A549 (cell line): ENCODE data around the gene CAPN9. TPM values are rescaled to one million over a fixed set of nuclear protein-coding genes. Genes with fewer than 3 reads are reported as not detected.
"Not testable (repeated sequence)": the region's sequence is repeated elsewhere in the genome, so short reads cannot be mapped to it uniquely, and the experiment has no call there.

Experiments used
- ATAC-seq, 2 experiments: fragments of 200-7000 bp in 1 of 2; fragments of >200 bp in 1 of 2; cut with Nextera tagmentation in 1 of 2; cut with Tn5 transposase in 1 of 2; 3 replicates each; pipeline versions ENCODE4 v1.8.0 to v1.9.1; 2018 to 2020; ENCODE audit warnings: mild to moderate bottlenecking in 1 of 2, moderate library complexity in 1 of 2
- CTCF ChIA-PET: fragments of 300-600 bp; sonication (Branson Sonifier 250); formaldehyde crosslinking; extraction: SDS; loops from one replicate; lab custom pipeline; 2021; ENCODE audit warnings: antibody characterized with exemption, inconsistent platforms; lab: Yijun Ruan, JAX
- POLR2A ChIA-PET: fragments of 350-600 bp; formaldehyde crosslinking; extraction: SDS; loops from one replicate; lab custom pipeline; 2021; ENCODE audit warnings: antibody characterized with exemption, inconsistent platforms; lab: Yijun Ruan, JAX
- DNase-seq, 2 experiments: peaks; one replicate each; pipeline versions ENCODE4 v3.0.0 to v3.0.0-alpha.2; 2011 to 2016; ENCODE audit warnings: low read depth in 1 of 2, low spot score in 1 of 2
- FAIRE-seq: peaks from 2 replicates; lab custom pipeline; 2011; peaks lifted over from hg19 to GRCh38; lab: Jason Lieb, UNC
- H3K27ac ChIP-seq, 2 experiments: fragments of >200 bp; sonication (Bioruptor Twin); formaldehyde crosslinking; 3 replicates each; pipeline ENCODE4 v1.5.1; 2016 to 2017
- H3K4me1 ChIP-seq: fragments of >200 bp; sonication (Bioruptor Twin); formaldehyde crosslinking; 3 replicates; pipeline ENCODE4 v1.6.1; 2016
- H3K4me2 ChIP-seq: fragments of >200 bp; sonication (Bioruptor Twin); formaldehyde crosslinking; 3 replicates; pipeline ENCODE4 v1.6.1; 2016
- H3K4me3 ChIP-seq: fragments of >200 bp; sonication (Bioruptor Twin); formaldehyde crosslinking; 3 replicates; pipeline ENCODE4 v1.5.1; 2016
- H3K9me3 ChIP-seq: fragments of >200 bp; sonication (Bioruptor Twin); formaldehyde crosslinking; 3 replicates; pipeline ENCODE4 v1.6.1; 2016
- BHLHE40 ChIP-seq: IDR thresholded peaks from 2 replicates; pipeline ENCODE4 v1.6.1; 2012; ENCODE audit warnings: low read depth, low read length, inconsistent platforms
- CBX8 ChIP-seq: fragments of 200-600 bp; sonication (generic); IDR thresholded peaks from 2 replicates; pipeline ENCODE4 v1.6.1; 2016
- CEBPB ChIP-seq, 2 experiments: fragments of >200 bp in 1 of 2; sonication (Bioruptor Twin) in 1 of 2; formaldehyde crosslinking in 1 of 2; IDR thresholded peaks; 2 replicates each; pipeline ENCODE4 v1.6.1; 2012 to 2016
- EHF ChIP-seq: fragments of 250-450 bp; sonication (Bioruptor Pico); IDR thresholded peaks from 2 replicates; pipeline ENCODE4 v1.5.0; 2020; ENCODE audit warnings: mild to moderate bottlenecking
- ELK1 ChIP-seq: fragments of 150-350 bp; IDR thresholded peaks from 2 replicates; pipeline ENCODE4 v1.6.1; 2014; ENCODE audit warnings: low read depth, mild to moderate bottlenecking, low read length
- FOSL2 ChIP-seq, 2 experiments: fragments of 450-650 bp in 1 of 2; fragments of >200 bp in 1 of 2; sonication (Bioruptor Twin) in 1 of 2; formaldehyde crosslinking; IDR thresholded peaks; 2 replicates each; pipeline versions ENCODE4 v1.5.0 to v1.6.1; 2016 to 2020; ENCODE audit warnings: mild to moderate bottlenecking in 1 of 2, moderate library complexity in 1 of 2
- FOXS1 ChIP-seq: fragments of 250-450 bp; sonication (Bioruptor Pico); IDR thresholded peaks from 2 replicates; pipeline ENCODE4 v1.5.0; 2020; ENCODE audit warnings: mild to moderate bottlenecking, moderate library complexity
- GATA3 ChIP-seq: IDR thresholded peaks from 2 replicates; pipeline ENCODE4 v1.6.1; 2012; ENCODE audit warnings: borderline replicate concordance
- HOXB5 ChIP-seq: fragments of 250-450 bp; sonication (Bioruptor Pico); IDR thresholded peaks from 2 replicates; pipeline ENCODE4 v1.5.0; 2020; ENCODE audit warnings: mild to moderate bottlenecking, moderate library complexity
- KDM1A ChIP-seq: fragments of 200-600 bp; sonication (generic); IDR thresholded peaks from 2 replicates; pipeline ENCODE4 v1.6.1; 2016; ENCODE audit warnings: low read depth, mild to moderate bottlenecking
- KDM5A ChIP-seq: fragments of 200-600 bp; sonication (generic); IDR thresholded peaks from 2 replicates; pipeline ENCODE4 v1.6.1; 2016; ENCODE audit warnings: antibody characterized with exemption, mild to moderate bottlenecking
- MAFK ChIP-seq: fragments of 450-650 bp; IDR thresholded peaks from 2 replicates; pipeline ENCODE4 v1.6.1; 2014; ENCODE audit not compliant: partially characterized antibody
- MYC ChIP-seq: IDR thresholded peaks from 2 replicates; pipeline ENCODE4 v1.6.1; 2012; ENCODE audit warnings: mild to moderate bottlenecking, inconsistent platforms, low read length, improper control_type of control experiment, borderline replicate concordance
- PHF8 ChIP-seq: fragments of 200-600 bp; sonication (generic); IDR thresholded peaks from 2 replicates; pipeline ENCODE4 v1.6.1; 2016; ENCODE audit warnings: low read depth, mild to moderate bottlenecking, antibody characterized with exemption, moderate library complexity, borderline replicate concordance
- RAD21 ChIP-seq, 2 experiments: fragments of >200 bp in 1 of 2; sonication (Bioruptor Twin) in 1 of 2; formaldehyde crosslinking in 1 of 2; IDR thresholded peaks in 1 of 2; conservative IDR thresholded peaks in 1 of 2; 2 replicates in 1 of 2; 3 replicates in 1 of 2; pipeline ENCODE4 v1.6.1; 2012 to 2018; ENCODE audit warnings: inconsistent platforms in 1 of 2
- RFX5 ChIP-seq: fragments of 450-650 bp; IDR thresholded peaks from 2 replicates; pipeline ENCODE4 v1.7.1; 2014; ENCODE audit warnings: antibody characterized with exemption, mild to moderate bottlenecking, moderate library complexity
- ZC3H11A ChIP-seq: fragments of 450-650 bp; IDR thresholded peaks from 2 replicates; pipeline ENCODE4 v1.6.1; 2014; ENCODE audit warnings: antibody characterized with exemption, mild to moderate bottlenecking
- WGBS: methylation state at CpG from one replicate; pipeline ENCODE4 v1.1.6; 2017; ENCODE audit errors: missing lambda C conversion rate; 5-methylcytosine and 5-hydroxymethylcytosine counted together
- polyA plus RNA-seq, 4 experiments: library from polyadenylated mRNA; depleted of rRNA in 3 of 4; stranded (reverse); fragments of >200 nt; fragmentation: RNase III in 1 of 4; extraction: RNeasy Plus Mini Kit Qiagen cat#74134 plus additional on column Dnase treatment in 1 of 4; gene quantifications; 2 replicates in 3 of 4; 3 replicates in 1 of 4; pipeline ENCODE4 v1.2.3, GENCODE V29; 2011 to 2017
- TF ChIP-seq, protein P1 (sequence below): fragments of 250-450 bp; sonication (Bioruptor Pico); IDR thresholded peaks from 2 replicates; pipeline ENCODE4 v1.5.0; 2021; ENCODE audit warnings: mild to moderate bottlenecking, moderate library complexity, borderline replicate concordance
- TF ChIP-seq, protein P2 (sequence below): IDR thresholded peaks from 2 replicates; pipeline ENCODE4 v1.6.1; 2012
- TF ChIP-seq, protein P3 (sequence below): fragments of 450-650 bp; IDR thresholded peaks from 2 replicates; pipeline ENCODE4 v1.6.1; 2014; ENCODE audit warnings: antibody characterized with exemption

Gene CAPN9
- polyA plus RNA-seq, 2 of the 4 experiments (the other 2 are of a cell fraction) = not detected

- CTCF ChIA-PET = interaction anchor here (0.9 to 1.7 kb wide), 3 partner anchors 8 to 37 kb away, joined by 3 to 8 read pairs (median 4); no protein-coding TSS in a partner anchor
These were observed 14.4 kb downstream of the CAPN9 start for GRCh38 chr1:230761443-230762167.

DNA sequence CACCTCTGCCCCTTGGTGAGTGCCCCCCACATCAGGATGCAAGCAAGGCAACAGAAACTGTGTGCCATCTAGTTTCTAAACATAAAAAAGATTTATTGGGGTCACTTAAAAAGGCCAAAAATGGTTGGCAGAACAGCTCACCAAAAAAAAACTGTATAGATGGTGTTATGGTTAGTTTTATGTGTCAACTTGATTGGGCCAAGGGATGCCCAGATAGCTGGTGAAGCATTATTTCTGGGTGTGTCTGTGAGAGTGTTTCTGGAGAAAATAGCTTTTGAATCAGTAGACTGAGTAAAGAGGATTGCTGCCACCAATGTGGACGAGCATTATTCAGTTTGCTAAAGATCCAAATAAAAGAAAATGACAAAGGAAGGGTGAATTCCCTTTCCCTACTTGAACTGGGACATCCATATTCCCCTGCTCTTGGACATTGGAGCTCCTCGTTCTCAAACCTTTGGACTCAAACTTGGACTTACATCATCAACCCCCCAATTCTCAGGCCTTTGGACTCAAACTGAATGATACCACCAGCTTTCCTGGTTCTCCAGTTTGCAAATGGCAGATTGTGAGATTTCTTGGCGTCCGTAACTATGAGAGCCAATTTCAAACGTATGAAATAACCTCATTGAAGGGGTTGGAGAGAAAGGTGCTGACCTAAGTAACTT, 16.9 kb downstream of the CAPN9 start:
- FAIRE-seq (no peak), DNase-seq (no peak), ATAC-seq (no peak)
- CTCF ChIA-PET = interaction anchor here (0.6 to 1.2 kb wide), 3 partner anchors 18 to 45 kb away, joined by 3 to 5 read pairs (median 3); no protein-coding TSS in a partner anchor
- Histone ChIP-seq H3K9me3 (no peaks in the 10 kb centered on the region; the same call in 2 of the 3 replicates), H3K4me1 (no peaks in the 10 kb centered on the region)
- 45% methylated on average over 5 of the region's 5 CpGs for WGBS
- POLR2A ChIA-PET = no interaction called here
- peak; percentile 22 for TF ChIP-seq MAFK
- no peak for TF ChIP-seq FOSL2 (IDR thresholded peaks at IDR 0.05)
- no peak for TF ChIP-seq FOSL2 (CRISPR knock-in tag; IDR thresholded peaks at IDR 0.05)
- TF ChIP-seq, all 56 proteins: peak for 1
- H3K4me2 ChIP-seq = no peak overlapping the region
- H3K27ac ChIP-seq = no peak overlapping the region
- H3K4me3 ChIP-seq = no peak overlapping the region

More at GRCh38 chr1:230761443-230762167, 14.4 kb downstream of the CAPN9 start:
- no peak overlapping the region for H3K4me2 ChIP-seq
- WGBS = 52% methylated on average over 8 of the region's 8 CpGs
- H3K4me1 ChIP-seq = no peaks in the 10 kb centered on the region
- H3K4me3 ChIP-seq = no peak overlapping the region
- no peak for DNase-seq
- ATAC-seq = no peak
- no peaks in the 10 kb centered on the region; the same call in 2 of the 3 replicates for H3K9me3 ChIP-seq
- TF ChIP-seq, protein P1, sequence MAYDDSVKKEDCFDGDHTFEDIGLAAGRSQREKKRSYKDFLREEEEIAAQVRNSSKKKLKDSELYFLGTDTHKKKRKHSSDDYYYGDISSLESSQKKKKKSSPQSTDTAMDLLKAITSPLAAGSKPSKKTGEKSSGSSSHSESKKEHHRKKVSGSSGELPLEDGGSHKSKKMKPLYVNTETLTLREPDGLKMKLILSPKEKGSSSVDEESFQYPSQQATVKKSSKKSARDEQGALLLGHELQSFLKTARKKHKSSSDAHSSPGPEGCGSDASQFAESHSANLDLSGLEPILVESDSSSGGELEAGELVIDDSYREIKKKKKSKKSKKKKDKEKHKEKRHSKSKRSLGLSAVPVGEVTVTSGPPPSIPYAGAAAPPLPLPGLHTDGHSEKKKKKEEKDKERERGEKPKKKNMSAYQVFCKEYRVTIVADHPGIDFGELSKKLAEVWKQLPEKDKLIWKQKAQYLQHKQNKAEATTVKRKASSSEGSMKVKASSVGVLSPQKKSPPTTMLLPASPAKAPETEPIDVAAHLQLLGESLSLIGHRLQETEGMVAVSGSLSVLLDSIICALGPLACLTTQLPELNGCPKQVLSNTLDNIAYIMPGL (CRISPR knock-in tag) = no peak
- TF ChIP-seq RFX5 (no peak), CEBPB (IDR thresholded peaks at IDR 0.05) (no peak), BHLHE40 (no peak), FOXS1 (CRISPR knock-in tag) (no peak), MYC (no peak), PHF8 (no peak), KDM5A (no peak), GATA3 (no peak), ZC3H11A (no peak), ELK1 (no peak), HOXB5 (CRISPR knock-in tag) (no peak), CBX8 (no peak)
- TF ChIP-seq, protein P2, sequence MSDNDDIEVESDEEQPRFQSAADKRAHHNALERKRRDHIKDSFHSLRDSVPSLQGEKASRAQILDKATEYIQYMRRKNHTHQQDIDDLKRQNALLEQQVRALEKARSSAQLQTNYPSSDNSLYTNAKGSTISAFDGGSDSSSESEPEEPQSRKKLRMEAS = no peak
- no peak overlapping the region for H3K27ac ChIP-seq
- FAIRE-seq = no peak
- POLR2A ChIA-PET = no interaction called here

- POLR2A ChIA-PET = no interaction called here
- Histone ChIP-seq H3K9me3 (no peaks in the 10 kb centered on the region; the same call in 2 of the 3 replicates), H3K4me1 (no peaks in the 10 kb centered on the region), H3K4me2 (no peak overlapping the region), H3K27ac (no peak overlapping the region), H3K4me3 (no peak overlapping the region)
- 66% methylated on average over 3 of the region's 3 CpGs for WGBS
- ATAC-seq = no peak
- CTCF ChIA-PET = interaction anchor here (0.8 to 1.0 kb wide), 2 partner anchors 11 to 441 kb away, joined by 3 read pairs; no protein-coding TSS in a partner anchor
- TF ChIP-seq CEBPB (IDR thresholded peaks at IDR 0.05) (no peak), EHF (CRISPR knock-in tag) (no peak), KDM1A (no peak), RAD21 (conservative IDR thresholded peaks at IDR 0.05 in 1 of 2, IDR thresholded peaks at IDR 0.05 in 1 of 2) (no peak)
- TF ChIP-seq, protein P3, sequence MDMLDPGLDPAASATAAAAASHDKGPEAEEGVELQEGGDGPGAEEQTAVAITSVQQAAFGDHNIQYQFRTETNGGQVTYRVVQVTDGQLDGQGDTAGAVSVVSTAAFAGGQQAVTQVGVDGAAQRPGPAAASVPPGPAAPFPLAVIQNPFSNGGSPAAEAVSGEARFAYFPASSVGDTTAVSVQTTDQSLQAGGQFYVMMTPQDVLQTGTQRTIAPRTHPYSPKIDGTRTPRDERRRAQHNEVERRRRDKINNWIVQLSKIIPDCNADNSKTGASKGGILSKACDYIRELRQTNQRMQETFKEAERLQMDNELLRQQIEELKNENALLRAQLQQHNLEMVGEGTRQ = no peak
- FAIRE-seq = no peak
- DNase-seq = no peak
These were observed 19.1 kb downstream of the CAPN9 start for GRCh38 chr1:230766318-230766717.

- DNase-seq, POLR2A ChIA-PET, FAIRE-seq, H3K4me2 ChIP-seq, CTCF ChIA-PET, H3K9me3 ChIP-seq, H3K27ac ChIP-seq, H3K4me1 ChIP-seq, ATAC-seq, H3K4me3 ChIP-seq: not testable (repeated sequence)
- WGBS = 43% methylated on average over 8 of the region's 8 CpGs
These were observed 20.8 kb downstream of the CAPN9 start for GRCh38 chr1:230767859-230768612.
